Measurements from ENCODE around the gene NUCB2.
"Not testable (repeated sequence)": the region's sequence is repeated elsewhere in the genome, so short reads cannot be mapped to it uniquely, and the experiment has no call there.

NUCB2 gene

DNA sequence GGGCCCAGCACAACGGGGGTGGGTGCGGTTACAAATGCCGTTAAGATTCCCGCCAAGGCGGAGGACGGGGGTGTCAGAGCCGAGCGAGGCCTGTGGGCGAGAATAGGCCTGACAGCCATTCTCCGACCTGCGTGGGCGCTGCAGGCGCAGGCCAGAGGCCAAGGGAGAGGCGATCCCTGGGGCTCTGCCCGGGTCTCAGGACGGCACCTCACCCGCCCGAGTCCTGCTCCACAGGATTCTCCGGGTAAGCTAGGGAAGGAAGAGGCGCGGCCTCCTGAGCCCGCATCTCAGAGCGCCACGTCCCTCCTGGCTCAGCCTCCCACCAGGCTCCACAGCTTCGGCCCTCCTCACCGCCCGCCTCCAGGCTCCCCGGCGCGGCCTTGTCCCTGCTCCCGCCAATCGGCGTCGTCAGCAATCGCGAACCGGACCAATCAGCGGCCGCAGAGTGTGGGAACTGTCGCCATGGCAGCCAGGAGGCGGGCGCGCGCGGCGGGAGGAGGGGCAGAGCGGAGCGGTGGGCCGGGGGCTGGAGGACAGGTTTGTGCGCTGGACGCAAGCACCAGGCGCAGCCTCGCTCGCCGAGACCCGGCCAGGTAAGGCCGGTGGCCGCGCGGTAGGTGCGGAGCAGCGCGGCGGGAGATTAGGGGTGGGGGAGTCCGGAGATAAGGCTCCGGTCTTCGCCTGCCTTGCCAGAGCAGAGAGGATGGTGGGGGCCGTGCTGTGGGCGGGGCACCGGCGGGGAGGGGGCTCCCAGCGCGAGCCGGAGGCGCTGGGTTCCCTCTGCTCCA lies at the start of gene NUCB2:
Gene NUCB2, plus strand, starts transcription at position 504 of the 788 bp plus-strand sequence. CDS start 18,585 bp downstream, outside the sequence.
- DNase-seq: peak; percentile 97

DNA sequence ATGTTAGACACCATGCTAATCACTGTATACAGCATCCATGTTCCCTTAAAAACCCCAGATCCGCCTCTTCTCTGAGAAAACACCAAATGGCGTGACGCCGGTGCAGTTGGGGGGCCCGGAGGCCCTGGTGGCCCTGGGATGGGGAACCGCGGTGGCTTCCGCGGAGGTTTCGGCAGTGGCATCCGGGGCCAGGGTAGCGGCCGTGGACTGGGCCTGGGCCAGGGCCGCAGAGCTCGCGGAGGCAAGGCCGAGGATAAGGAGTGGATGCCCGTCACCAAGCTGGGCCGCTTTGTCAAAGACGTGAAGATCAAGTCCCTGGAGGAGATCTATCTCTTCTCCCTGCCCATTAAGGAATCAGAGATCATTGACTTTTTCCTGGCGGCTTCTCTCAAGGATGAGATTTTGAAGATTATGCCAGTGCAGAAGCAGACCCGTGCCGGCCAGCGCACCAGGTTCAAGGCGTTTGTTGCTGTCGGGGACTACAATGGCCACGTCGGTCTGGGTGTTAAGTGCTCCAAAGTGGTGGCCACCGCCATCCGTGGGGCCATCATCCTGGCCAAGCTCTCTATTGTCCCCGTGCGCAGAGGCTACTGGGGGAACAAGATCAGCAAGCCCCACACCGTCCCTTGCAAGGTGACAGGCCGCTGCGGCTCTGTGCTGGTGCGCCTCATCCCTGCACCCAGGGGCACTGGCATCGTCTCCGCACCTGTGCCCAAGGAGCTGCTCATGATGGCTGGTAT lies 48.2 kb upstream of the NUCB2 start:
- not testable (repeated sequence) for DNase-seq

DNA sequence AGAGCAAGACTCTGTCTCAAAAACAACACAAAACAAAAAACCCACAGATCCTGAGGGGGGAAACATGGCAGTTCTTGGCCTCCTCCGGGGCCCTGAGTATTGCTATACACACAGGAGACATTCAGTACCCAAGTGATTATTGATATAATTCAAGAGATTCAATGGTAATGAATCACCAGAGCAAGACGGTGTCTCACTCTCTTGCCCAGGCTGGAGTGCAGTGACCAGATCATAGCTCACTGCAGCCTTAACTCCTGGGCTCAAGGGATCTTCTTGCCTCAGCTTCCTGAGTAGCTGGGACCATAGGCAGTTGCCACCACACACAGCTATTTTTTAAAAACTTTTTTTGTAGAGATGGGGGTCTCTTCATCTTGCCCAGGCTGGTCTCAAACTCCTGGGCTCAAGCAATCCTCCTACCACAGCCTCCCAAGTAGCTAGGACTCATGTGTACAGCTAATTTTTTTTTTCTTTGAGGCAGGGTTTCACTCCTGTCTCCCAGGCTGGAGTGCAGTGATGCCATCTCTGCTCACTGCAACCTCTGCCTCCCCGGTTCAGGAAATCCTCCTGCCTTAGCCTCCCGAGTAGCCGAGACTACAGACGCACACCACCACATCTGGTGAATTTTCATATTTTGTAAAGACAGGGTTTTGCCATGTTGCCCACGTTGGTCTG lies 46.9 kb upstream of the NUCB2 start:
- no peak for DNase-seq

DNA sequence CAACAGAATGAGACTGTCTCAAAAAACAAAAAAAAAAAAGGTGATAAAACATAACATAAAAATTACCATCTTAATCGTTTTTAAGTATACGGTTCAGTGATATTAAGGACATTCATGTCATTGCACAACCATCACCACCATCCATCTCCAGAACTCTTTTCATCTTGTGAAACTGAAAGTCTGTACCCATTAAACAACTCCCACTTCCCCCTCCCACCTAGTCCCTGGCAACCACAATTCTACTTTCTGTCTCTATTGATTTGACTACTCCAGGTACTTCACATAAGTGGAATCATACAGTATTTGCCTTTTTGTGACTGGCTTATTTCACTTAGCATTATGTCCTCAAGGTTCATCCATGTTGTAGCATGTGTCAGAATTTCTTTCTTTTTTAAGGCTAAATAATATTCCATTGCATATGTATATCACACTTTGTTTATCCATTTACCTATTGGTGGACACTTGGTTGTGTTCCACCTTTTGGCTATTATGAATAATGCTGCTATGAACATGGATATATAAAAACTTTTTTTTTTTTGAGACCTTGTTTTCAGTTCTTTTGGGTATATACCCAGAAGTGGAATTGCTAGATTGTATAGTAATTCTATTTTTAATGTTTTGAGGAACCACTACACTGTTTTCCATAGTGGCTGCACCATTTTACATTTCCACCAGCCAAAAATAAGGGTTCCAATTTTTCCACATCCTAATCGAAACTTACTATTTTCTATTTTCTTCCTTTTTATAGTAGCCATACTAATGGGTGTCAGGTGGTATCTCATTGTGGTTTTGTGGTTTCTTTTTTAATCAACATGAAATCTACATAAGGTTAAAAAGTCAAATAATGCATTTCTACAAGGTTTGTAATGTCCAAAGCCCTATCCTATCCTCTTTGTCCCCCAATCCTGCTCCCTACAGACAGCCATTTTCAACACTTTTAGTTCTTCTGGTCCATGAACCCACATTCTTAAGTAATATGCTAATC lies 45.4 kb upstream of the NUCB2 start:
- DNase-seq: no peak

DNA sequence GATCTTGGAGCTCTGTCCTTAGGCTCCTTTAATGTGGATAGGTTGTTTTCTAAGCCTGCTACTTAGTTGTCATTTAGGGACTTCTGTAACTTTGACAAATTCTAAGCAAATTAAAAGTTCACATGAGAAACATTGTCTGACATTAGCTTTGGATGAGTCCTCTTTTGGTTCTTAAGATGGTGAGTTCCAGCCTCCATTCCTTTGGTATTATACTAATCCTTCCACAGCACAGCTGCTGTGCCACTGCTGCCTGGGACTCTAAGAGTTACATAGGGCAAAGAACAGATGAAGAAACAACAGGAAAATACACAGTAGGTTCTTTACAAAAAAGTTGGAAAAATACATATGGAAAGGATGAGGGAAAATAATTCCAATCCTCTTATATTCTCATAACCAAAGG lies 43.4 kb upstream of the NUCB2 start:
- no peak for DNase-seq

DNA sequence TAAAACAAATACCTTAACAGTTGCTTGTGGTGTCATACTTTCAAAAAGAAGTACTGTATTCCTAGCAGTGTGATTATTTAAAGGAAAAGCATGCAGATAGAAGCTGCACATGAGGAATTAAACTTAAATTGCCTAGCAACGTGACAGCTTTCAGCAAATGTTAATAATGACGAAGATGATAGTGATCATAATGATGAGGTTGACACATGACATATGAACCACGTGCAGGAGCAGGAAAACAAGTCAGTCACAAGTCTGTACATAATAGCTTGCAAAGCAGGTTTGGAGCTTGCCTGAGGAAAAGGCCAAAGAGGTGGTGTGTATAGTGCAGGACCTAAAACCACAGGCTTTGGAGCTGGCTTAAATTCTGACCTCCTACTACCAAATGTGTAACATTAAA lies 38.2 kb upstream of the NUCB2 start:
- DNase-seq: no peak

DNA sequence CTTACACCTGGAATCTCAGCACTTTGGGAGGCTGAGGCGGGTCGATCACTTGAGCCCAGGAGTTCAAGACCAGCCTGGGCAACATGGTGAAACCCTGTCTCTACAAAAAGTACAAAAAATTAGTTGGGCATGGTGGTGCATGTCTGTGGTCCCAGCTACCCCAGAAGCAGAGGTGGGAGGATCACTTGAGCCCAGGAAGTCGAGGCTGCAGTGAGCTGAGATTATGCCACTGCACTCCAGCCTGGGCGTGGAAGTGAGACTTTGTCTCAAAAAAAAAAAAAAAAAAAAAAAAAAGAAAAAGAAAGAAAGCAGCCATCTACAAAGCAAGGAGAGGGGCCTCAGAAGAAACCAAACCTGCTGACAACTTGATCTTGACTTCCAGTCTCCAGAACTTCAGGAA lies 36.6 kb upstream of the NUCB2 start:
- not testable (repeated sequence) for DNase-seq

DNA sequence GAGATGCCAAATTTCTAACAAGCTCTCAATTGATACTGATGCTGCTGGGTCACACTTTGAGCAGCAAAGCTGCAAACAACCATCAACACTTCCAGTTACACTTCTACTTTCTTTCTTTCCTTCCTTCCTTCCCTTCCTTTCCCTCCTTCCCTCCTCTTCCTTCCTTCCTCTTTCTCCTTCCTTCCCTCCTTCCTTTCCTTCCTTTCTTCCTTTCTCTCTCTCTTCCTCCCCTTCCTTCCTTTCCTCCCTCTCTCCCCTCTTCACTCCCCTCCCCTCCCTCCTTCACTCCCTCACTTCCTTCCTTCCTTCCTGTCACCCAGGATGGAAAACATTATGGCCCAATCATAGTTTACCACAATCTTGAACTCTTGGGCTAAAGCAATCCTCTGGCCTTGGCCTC lies 35.8 kb upstream of the NUCB2 start:
- no peak for DNase-seq

DNA sequence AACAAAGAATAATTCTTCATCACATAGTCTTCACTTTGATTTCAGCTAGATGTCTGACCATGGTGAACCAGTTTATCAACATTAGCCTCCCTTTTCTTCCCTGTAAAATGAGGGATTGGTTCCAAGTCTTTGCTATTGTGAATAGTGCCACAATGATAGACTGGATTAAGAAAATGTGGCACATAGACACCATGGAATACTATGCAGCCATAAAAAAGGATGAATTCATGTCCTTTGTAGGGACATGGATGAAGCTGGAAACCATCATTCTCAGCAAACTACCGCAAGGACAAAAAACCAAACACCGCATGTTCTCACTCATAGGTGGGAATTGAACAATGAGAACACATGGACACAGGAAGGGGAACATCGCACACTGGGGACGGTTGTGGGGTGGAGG lies 33.6 kb upstream of the NUCB2 start:
- DNase-seq: not testable (repeated sequence)

DNA sequence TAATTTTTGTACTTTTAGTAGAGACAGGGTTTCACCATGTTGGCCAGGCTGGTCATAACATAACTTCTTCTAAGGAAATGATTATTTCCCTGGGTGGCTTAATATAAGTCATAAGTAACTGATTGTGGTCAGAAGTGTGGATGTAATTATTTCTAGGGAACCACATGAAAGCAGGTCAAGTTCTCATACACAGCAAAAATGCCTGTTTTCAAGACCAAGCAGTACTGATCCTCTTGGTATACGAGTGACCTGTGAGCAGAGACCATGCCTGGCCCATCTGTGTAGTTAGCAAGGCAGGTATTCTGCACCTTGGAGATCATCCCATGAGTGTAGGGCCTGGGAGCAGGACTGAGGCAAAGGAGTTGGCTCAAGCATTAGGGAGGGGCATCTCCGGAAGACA lies 32.5 kb upstream of the NUCB2 start:
- DNase-seq: no peak

DNA sequence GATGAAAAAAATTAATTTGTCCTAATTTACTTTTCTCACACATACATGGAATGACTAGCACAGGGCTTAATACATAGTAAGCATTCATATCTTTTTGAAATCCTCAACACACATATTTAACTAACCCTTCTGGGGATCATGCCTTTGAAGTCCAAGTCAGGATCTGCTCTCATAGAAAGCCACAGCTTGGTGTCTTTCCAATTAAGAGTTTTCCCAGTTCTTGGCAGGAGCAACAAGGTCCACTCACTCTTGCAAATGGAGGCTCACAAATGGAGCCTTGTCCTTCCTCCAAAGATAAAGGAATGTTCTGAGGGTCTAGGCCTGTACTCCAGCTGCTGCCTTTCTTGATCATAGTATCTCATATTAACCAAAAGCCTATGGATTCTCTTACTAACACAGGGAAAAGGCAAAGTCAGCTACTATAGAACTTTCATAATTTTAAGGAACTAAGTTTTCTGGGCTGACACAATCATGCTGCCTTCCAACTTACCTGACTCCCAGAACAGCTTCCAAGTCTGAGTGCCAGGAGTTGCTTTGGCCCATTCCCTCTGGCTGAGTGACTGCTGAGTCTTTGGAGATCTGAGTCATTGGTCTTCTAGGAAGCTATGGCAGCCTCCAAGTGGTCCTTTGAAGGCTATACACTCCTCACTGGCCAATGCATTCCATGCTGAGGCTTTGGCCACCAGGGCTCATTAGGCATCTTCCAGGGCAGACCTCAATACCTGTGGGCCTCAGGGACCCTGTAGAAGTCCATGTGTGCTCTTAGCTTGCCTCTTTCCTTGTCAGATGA lies 25.8 kb upstream of the NUCB2 start:
- no peak for DNase-seq

DNA sequence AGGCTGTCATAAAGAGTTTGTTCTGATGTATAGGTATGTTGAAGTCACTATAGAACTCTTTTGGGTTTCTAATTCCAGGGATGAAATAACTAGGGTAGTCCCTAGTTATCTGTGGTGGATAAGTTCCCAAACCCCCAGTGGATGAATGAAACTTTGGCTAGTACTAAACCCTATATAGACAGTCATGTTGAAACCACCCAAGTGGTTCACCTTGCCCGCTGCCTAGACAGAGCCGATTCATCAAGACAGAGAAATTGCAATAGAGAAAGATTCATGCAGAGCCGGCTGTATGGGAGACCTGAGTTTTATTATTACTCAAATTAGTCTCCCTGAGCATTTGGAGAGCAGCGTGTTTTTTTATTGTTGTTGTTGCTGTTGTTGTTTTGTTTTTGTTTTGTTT lies 23.8 kb upstream of the NUCB2 start:
- no peak for DNase-seq

DNA sequence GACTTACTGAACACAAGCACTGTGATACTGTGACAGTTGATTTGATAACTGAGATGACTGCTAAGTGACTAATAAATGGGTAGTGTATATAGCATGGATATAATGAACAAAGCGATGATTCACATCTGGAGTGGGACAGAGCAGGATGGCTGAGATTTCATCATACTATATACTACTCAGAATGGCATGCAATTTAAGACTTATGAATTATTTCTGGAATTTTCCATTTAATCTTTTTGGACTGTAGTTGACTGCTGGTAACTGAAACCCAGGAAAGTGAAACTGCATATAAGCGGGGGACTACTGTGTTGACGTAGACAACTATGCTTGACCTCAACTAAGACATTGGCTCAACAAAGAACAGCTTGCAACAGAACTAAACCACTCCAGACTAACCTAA lies 20.0 kb upstream of the NUCB2 start:
- DNase-seq: peak; percentile 95

DNA sequence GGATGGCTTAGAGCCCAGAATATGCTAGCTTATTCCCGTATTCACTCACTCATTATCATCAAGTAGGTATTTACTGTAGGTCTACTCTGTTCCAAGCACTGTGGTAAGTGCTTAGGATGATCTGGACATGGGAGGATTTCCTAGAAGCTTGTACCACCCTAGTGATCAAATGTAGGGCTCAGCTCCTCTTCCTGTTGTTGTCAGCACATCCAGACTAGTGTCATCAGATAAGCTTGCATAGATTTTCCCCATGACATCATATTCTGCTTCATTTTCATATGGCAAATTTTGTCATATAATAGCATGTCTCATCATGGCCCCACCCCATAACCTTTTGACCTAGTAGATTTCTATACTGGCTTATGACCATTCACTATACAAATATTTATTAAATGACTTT lies 19.3 kb upstream of the NUCB2 start:
- DNase-seq: peak; percentile 83

DNA sequence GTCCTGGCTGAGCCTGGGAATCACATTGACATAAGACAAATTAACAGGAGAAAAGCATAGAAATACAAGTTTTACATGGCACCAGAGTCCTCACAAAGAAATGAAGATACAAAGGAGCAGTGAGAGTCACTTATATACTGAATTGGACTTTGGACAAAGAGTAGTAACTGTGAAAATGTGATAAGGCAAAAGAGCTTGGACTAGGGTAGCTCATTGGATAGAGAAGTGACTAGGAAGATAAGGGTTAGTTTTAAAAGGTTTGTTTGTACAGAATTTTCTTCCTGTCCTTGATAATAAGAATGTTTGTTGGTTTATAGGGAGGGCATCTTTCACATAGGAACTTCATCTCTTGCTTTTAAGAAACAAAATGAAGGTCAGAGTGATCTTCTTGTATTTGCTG lies 17.9 kb upstream of the NUCB2 start:
- no peak for DNase-seq

DNA sequence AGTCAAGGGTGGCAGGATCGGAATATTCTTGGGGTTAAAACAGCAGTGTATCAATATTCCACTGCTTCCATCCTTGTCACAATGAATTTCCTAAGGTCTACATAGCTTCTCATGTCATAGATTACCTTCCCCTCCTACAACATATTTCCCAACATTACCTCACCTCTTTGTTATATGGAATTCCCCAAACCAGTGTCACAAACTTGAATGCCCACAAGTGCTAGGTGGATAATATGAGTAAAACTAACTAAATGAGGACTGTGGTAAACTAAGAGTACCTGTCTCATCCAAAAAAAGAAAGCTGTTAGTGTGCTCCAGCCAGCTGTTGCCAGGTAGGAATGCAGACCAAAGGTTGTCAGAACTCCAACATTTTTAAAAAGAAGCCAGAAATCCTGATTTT lies 17.0 kb upstream of the NUCB2 start:
- DNase-seq: no peak

DNA sequence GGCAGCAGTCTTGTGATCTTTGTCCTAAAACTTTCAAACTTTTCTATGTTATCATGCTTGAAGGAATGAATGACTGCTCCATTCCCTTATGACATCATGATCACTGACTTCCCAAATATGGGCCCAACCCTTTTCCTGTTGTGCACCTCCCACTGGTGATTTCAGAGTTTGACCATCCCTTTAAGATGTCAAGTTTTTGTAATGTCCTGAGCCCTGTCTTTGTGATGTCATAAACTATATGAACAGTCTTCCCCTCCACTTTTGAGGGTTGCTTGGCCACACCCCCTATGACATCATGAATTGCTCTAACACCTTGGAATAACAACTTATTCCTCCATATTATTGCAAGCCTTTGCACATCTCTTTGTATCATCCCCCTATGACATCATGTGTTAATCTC lies 16.5 kb upstream of the NUCB2 start:
- DNase-seq: no peak

DNA sequence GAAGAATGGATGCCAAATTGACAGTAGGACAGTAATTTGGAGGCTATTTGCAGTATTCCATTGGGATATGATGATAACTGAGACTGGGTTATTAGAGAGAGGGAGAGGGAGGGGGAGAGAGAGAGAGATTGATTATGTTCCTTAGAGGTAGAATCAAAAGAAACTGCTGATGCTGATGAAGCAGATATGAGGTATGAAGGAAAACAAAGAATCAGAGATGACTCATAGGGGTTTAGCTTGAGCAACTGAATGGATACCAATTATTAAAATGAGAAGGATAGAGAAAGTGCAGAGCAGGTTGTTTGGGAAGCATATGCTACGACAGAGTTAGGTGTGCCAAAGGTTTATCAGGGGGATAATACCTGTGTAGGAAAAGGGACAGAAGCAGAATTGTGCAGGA lies 12.8 kb upstream of the NUCB2 start:
- peak; percentile 31 for DNase-seq

DNA sequence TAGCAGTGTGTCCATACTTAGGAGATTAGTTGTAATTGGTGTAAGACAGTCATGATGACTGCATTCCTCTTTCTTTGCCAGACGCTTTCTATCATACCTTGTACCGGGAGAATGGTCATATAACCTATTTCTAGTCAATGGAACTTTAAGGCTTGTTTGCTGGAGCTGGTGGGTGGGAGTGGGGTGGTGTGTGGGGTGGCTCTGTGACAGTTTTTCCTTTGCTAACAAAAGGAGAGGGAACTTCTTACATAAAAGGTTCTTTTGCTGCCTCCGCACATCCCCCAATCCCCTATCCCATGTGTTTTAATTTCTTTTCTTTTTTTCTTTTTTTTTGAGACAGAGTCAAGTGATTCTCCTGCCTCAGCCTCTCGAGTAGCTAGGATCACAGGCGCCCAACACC lies 9.8 kb upstream of the NUCB2 start:
- DNase-seq: no peak

DNA sequence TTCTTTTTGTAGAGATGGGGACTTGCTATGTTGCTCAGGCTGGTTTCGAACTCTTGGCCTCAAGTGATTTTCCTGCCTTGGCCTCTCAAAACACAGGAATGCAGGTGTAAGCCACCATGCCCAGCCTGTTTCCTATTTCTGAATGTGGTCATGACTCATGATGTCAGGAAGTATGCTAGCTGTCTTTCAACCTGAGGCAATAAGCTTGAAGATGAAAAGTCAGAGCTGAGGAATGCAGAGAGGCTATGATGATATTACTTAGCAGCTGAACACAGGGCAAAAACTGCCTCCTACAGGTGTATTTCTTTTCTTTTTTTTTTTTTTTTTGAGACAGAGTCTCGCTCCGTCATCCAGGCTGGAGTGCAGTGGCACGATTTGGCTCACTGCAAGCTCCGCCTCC lies 9.0 kb upstream of the NUCB2 start:
- DNase-seq: peak; percentile 49

DNA sequence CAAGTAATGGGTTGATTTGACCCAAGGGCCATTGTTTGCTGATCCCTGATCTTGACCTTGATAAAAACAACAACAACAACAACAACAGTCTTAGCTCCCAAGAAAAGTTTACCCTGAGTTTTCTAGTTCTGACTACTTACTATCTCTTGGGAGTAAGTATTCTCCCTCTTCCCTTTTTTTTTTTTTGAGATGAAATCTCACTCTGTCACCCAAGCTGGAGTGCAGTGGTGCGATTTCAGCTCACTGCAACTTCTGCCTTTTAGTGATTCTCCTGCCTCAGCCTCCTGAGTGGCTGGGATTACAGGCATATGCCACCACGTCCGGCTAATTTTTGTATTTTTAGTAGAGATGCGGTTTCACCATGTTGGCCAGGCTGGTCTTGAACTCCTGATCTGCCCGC lies 8.0 kb upstream of the NUCB2 start:
- DNase-seq: not testable (repeated sequence)

DNA sequence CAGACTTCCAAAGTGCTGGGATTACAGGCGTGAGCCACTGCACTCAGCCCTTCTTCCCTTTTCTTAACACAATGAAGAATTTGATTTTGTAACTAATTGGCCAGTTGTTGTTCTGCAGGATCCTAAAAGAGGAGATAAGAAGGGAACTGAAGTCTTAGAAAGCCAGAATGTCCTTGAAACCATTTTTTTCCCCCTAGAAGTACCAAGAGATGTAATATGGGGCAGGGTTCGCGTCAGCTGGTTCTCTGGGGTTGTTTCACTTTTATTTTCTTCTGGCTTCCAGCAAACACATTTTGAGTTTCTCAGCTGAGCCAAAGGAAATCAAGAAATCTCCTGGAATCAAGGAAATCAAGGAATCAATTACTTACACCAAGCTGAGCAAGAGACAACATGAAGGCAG lies 7.6 kb upstream of the NUCB2 start:
- no peak for DNase-seq
